Choroid plexus epithelial cell (primary cell): ENCODE measurements around the gene GRIK1.

Source experiments
- DNase-seq: peaks from one replicate; pipeline ENCODE4 v3.0.0-alpha.2; 2010; ENCODE audit warnings: low read depth
- H3K4me3 ChIP-seq: 2 replicates; pipeline ENCODE4 v1.5.1; 2011; ENCODE audit warnings: low read depth, mild to moderate bottlenecking, control low read depth, low read length, moderate library complexity
- TF ChIP-seq, protein P1 (sequence below): conservative IDR thresholded peaks from 2 replicates; pipeline ENCODE4 v1.5.1; 2011; ENCODE audit warnings: low read depth, mild to moderate bottlenecking, control low read depth, inconsistent platforms, low read length, moderate library complexity

The GRIK1 gene

DNA sequence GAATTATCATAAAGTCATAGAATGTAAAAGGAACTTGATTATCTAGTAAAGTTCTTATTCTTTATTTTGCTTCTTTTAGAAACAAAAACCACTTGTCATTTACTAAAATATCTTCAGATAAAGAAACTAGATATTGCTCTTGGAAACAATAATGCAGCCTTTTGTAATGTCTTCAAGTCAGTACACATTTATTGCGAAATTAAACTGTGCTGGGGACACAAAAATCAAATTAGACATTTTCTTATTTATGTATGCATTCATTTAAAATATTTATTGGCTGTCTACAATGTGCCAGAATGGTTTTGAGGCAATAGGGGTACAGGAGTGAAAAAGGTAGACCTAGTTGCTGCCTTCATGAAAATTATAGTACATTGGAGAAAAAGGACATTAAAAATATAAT, 201.1 kb downstream of the GRIK1 start:
- DNase-seq = no peak
- TF ChIP-seq, protein P1, sequence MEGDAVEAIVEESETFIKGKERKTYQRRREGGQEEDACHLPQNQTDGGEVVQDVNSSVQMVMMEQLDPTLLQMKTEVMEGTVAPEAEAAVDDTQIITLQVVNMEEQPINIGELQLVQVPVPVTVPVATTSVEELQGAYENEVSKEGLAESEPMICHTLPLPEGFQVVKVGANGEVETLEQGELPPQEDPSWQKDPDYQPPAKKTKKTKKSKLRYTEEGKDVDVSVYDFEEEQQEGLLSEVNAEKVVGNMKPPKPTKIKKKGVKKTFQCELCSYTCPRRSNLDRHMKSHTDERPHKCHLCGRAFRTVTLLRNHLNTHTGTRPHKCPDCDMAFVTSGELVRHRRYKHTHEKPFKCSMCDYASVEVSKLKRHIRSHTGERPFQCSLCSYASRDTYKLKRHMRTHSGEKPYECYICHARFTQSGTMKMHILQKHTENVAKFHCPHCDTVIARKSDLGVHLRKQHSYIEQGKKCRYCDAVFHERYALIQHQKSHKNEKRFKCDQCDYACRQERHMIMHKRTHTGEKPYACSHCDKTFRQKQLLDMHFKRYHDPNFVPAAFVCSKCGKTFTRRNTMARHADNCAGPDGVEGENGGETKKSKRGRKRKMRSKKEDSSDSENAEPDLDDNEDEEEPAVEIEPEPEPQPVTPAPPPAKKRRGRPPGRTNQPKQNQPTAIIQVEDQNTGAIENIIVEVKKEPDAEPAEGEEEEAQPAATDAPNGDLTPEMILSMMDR = no peak
- H3K4me3 ChIP-seq = no peak overlapping the region

DNA sequence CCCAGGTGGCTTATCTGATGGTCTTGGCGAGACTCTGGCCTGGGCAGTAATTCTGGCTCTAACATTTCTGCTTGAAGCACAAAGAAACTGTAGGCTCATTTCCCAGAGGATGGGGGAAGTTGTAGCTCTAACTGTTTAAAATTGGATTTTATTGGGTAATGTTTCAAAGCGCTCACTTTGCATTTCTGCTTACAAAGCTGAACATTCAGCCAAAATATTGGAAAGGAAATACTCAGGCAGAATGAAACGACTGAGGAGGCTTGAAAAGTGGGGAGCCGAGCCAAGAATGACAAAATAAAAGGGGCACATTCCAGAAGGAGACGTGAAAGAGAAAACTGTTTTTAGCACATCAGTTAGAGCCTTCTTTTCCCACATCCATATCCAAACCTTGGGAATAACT, 202.6 kb downstream of the GRIK1 start:
- H3K4me3 ChIP-seq = no peak overlapping the region
- TF ChIP-seq, protein P1 = no peak
- DNase-seq = peak; percentile 6

DNA sequence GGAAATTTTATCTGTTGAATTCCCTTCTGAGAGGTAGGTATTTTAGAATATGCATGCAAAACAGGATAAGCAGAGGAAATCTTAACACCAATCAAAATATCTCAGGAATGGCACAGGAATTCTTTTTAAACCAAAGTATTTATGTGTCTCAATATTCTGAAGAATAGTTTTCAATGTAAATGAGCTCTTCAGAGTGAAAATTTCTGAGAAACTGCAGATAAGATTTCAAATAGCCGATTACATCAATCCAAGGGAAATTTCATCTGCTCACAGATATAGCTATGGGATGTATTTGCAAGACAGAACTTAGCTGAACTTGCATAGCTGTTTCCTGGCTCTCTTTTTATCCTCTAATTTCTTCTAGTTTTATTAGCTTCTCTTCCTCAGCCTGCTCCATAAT, 209.5 kb downstream of the GRIK1 start:
- DNase-seq = peak; percentile 52
- no peak overlapping the region for H3K4me3 ChIP-seq
- TF ChIP-seq, protein P1 = no peak

DNA sequence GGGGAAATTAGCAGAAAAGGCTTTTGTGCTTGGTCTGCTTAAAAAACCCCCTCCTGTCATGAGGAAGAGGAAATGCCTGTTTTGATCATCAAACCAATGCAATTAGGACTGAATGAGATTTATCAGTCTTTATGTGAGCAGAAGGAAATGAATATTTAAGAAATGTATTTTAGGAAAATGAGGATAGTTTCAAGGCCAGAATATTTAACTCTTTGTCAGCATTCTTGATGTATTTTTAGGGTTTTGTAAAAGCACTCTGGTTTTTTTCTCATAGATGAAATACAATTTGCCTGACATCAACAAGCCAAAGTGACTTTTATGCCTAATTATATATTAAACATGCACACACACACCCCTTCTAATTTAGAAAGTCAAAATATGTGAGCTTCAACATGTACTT, 213.8 kb downstream of the GRIK1 start:
- TF ChIP-seq, protein P1 = no peak
- no peak for DNase-seq
- no peak overlapping the region for H3K4me3 ChIP-seq

DNA sequence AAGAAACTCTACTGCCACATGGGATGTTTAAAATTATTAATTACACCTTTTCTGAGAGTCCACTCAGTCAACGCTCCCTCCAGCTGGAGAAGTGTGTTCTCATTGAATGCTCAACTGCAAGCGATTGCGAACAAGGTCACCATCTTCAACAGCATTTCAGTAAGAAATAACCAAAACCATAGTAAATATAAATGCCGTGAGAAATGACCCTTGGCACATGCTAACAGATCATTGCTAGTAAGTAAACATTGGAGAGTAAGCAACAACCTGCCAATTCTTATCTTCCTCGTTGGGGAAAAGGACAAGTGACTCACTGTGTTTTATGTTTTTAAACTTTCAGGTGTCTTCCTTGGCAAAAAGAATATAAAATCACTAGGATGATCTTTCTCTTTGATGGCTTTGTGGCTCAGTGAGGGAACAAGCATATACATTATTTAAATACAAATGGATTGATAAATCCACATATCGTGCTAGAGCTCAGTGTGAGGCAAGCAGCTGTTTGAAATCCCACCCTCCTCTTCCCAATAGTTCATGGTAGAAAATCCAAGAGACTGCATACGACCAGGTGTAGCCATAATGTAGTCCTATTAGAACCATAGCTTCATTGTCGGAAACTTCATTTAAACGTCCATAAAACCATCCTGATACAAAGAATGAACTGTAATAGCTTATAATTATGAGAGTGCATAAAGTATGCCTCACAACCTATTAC, 214.6 kb downstream of the GRIK1 start:
- TF ChIP-seq, protein P1 = no peak
- DNase-seq = no peak
- H3K4me3 ChIP-seq = no peak overlapping the region

DNA sequence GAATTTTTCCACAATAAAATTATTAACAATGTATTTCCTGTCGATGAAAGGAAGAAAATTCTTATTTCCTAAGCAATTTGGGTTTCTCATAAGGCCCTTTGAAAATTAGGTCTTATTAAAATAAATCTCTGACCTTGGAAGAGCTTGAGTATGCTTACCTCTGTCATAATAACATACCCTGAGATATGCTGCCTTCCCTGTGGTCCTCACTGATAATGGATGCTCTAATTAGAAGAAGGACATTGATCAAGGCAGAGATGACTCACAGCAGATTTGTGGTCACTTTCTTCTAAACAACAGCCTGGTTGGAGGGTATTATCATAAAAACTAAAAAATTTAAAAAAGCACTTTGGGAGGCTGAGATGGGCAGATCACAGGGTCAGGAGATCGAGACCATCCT, 217.8 kb downstream of the GRIK1 start:
- H3K4me3 ChIP-seq = no peak overlapping the region
- DNase-seq = no peak
- TF ChIP-seq, protein P1 = no peak

DNA sequence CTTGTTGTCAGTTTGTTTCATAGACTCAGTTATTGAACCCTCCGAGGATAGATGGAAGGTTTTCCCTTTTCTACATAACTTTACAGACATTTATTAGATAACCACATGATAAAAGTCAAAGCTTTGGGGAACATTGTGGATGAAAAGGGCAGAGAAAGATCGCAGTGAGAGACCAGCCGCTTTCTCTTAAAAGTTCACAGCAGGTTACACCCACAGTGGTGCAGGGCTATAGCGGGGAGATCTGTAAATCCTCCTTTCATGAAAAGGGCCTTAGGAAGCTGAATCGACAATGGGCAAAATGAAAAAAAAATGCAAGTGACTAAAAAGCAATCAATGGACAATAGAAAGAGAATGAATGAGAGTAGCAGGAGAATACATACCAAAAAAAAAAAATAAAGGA, 218.6 kb downstream of the GRIK1 start:
- TF ChIP-seq, protein P1 = no peak
- DNase-seq = no peak
- no peak overlapping the region for H3K4me3 ChIP-seq
